ENCODE data around the gene MBTPS1. TPM values are rescaled to one million over a fixed set of nuclear protein-coding genes. Genes with fewer than 3 reads are reported as not detected.

Gene MBTPS1
- total and polyA plus RNA-seq, 2 experiments from 2014 or later, result 61.0 to 69.7 TPM

GRCh38 chr16:84071121-84071520 is 45.6 kb downstream of the MBTPS1 start:
- H3K27ac ChIP-seq, result no peak overlapping the region
- H3K4me1 ChIP-seq (ENCODE audit: low read depth), result no peaks in the 10 kb centered on the region
- H3K4me3 ChIP-seq, result no peak overlapping the region
- no peaks in the 10 kb centered on the region for H3K27me3 ChIP-seq
- TF ChIP-seq CTCF (IDR thresholded peaks at IDR 0.05; ENCODE audit: low read depth, low read length), result no peak
- no peaks in the 10 kb centered on the region for H3K9me3 ChIP-seq (ENCODE audit: low read depth)
- no peak for DNase-seq (ENCODE audit: low read depth in 1 of 2, low spot score in 1 of 2)
- H3K36me3 ChIP-seq, result peaks cover 66% of the 10 kb centered on the region

- no peaks in the 10 kb centered on the region for H3K4me1 ChIP-seq (ENCODE audit: low read depth)
- peaks cover 75% of the 10 kb centered on the region for H3K36me3 ChIP-seq
- DNase-seq (ENCODE audit: low read depth in 1 of 2, low spot score in 1 of 2), result no peak
- H3K27ac ChIP-seq, result no peak overlapping the region
- H3K9me3 ChIP-seq (ENCODE audit: low read depth), result no peaks in the 10 kb centered on the region
- TF ChIP-seq CTCF (IDR thresholded peaks at IDR 0.05; ENCODE audit: low read depth, low read length), result no peak
- H3K27me3 ChIP-seq, result no peaks in the 10 kb centered on the region
- no peak overlapping the region for H3K4me3 ChIP-seq
Measured at GRCh38 chr16:84069540-84069939, 47.2 kb downstream of the MBTPS1 start.

GRCh38 chr16:84068783-84069462 is 47.8 kb downstream of the MBTPS1 start:
- Histone ChIP-seq H3K27ac (no peak overlapping the region), H3K4me3 (no peak overlapping the region), H3K36me3 (peaks cover 71% of the 10 kb centered on the region), H3K27me3 (no peaks in the 10 kb centered on the region), H3K4me1 (ENCODE audit: low read depth) (no peaks in the 10 kb centered on the region), H3K9me3 (ENCODE audit: low read depth) (no peaks in the 10 kb centered on the region)
- TF ChIP-seq CTCF (IDR thresholded peaks at IDR 0.05; ENCODE audit: low read depth, low read length), result no peak
- DNase-seq (ENCODE audit: low read depth in 1 of 2, low spot score in 1 of 2), result no peak

GRCh38 chr16:84068041-84068440 is 48.7 kb downstream of the MBTPS1 start:
- peaks cover 69% of the 10 kb centered on the region for H3K36me3 ChIP-seq
- no peak for DNase-seq (ENCODE audit: low read depth in 1 of 2, low spot score in 1 of 2)
- TF ChIP-seq CTCF (IDR thresholded peaks at IDR 0.05; ENCODE audit: low read depth, low read length), result no peak
- H3K27ac ChIP-seq, result no peak overlapping the region
- no peaks in the 10 kb centered on the region for H3K9me3 ChIP-seq (ENCODE audit: low read depth)
- no peak overlapping the region for H3K4me3 ChIP-seq
- H3K4me1 ChIP-seq (ENCODE audit: low read depth), result no peaks in the 10 kb centered on the region
- no peaks in the 10 kb centered on the region for H3K27me3 ChIP-seq

GRCh38 chr16:84067640-84068039 is 49.1 kb downstream of the MBTPS1 start:
- no peak for TF ChIP-seq CTCF (IDR thresholded peaks at IDR 0.05; ENCODE audit: low read depth, low read length)
- peaks cover 68% of the 10 kb centered on the region for H3K36me3 ChIP-seq
- no peaks in the 10 kb centered on the region for H3K9me3 ChIP-seq (ENCODE audit: low read depth)
- no peak overlapping the region for H3K27ac ChIP-seq
- no peak overlapping the region for H3K4me3 ChIP-seq
- no peaks in the 10 kb centered on the region for H3K27me3 ChIP-seq
- DNase-seq (ENCODE audit: low read depth in 1 of 2, low spot score in 1 of 2), result no peak
- peaks cover under 1% of the 10 kb centered on the region for H3K4me1 ChIP-seq (ENCODE audit: low read depth)

All from cardiac muscle cell (in vitro differentiated cells and primary cell).